Measurements from ENCODE around the gene PIGC. TPM values are rescaled to one million over a fixed set of nuclear protein-coding genes. Genes with fewer than 3 reads are reported as not detected.
"Not testable (repeated sequence)": the region's sequence is repeated elsewhere in the genome, so short reads cannot be mapped to it uniquely, and the experiment has no call there.

The PIGC gene
- total RNA-seq, 1 donor from 2014 or later, result 30.5 TPM

- peaks cover 23% of the 10 kb centered on the region for H3K36me3 Mint-ChIP-seq (ENCODE audit: unreplicated experiment)
- H3K27me3 Mint-ChIP-seq (ENCODE audit: unreplicated experiment), result no peaks in the 10 kb centered on the region
- H3K9me3 Mint-ChIP-seq (ENCODE audit: unreplicated experiment), result peaks cover 3% of the 10 kb centered on the region
These were observed 865 bp downstream of the PIGC start for GRCh38 chr1:172442843-172443565.

GRCh38 chr1:172442404-172442803, 1.5 kb downstream of the PIGC start:
- no peak for DNase-seq (ENCODE audit: extremely low spot score, unreplicated experiment)
- Mint-ChIP-seq H3K27me3 (ENCODE audit: unreplicated experiment) (no peaks in the 10 kb centered on the region), H3K36me3 (ENCODE audit: unreplicated experiment) (peaks cover 24% of the 10 kb centered on the region), H3K27ac (ENCODE audit: unreplicated experiment) (no peak overlapping the region), H3K4me3 (ENCODE audit: unreplicated experiment) (peak overlapping the region; percentile 43), H3K9me3 (ENCODE audit: unreplicated experiment) (peaks cover 5% of the 10 kb centered on the region), H3K4me1 (ENCODE audit: unreplicated experiment) (peaks cover 25% of the 10 kb centered on the region)
- no peak for TF ChIP-seq CTCF (IDR thresholded peaks at IDR 0.05)

More at GRCh38 chr1:172442843-172443565, 865 bp downstream of the PIGC start:
- Mint-ChIP-seq H3K4me1 (ENCODE audit: unreplicated experiment) (peaks cover 25% of the 10 kb centered on the region), H3K4me3 (ENCODE audit: unreplicated experiment) (peak overlapping the region; percentile 86), H3K27ac (ENCODE audit: unreplicated experiment) (peak overlapping the region; percentile 90)
- no peak for TF ChIP-seq CTCF (IDR thresholded peaks at IDR 0.05)
- no peak for DNase-seq (ENCODE audit: extremely low spot score, unreplicated experiment)

- H3K4me3 Mint-ChIP-seq (ENCODE audit: unreplicated experiment); H3K27ac Mint-ChIP-seq (ENCODE audit: unreplicated experiment); DNase-seq (ENCODE audit: extremely low spot score, unreplicated experiment); H3K9me3 Mint-ChIP-seq (ENCODE audit: unreplicated experiment); H3K27me3 Mint-ChIP-seq (ENCODE audit: unreplicated experiment): not testable (repeated sequence)
- H3K36me3 Mint-ChIP-seq (ENCODE audit: unreplicated experiment), result peaks cover 30% of the 10 kb centered on the region
- peaks cover 13% of the 10 kb centered on the region for H3K4me1 Mint-ChIP-seq (ENCODE audit: unreplicated experiment)
These were observed 6.7 kb downstream of the PIGC start for GRCh38 chr1:172437183-172437582.

- no peak overlapping the region for H3K27ac Mint-ChIP-seq (ENCODE audit: unreplicated experiment)
These were observed 12.1 kb downstream of the PIGC start for GRCh38 chr1:172431721-172432192.

GRCh38 chr1:172431204-172431603, 12.7 kb downstream of the PIGC start:
- no peak for TF ChIP-seq CTCF (IDR thresholded peaks at IDR 0.05)
- DNase-seq (ENCODE audit: extremely low spot score, unreplicated experiment), result no peak
- Mint-ChIP-seq H3K27ac (ENCODE audit: unreplicated experiment) (no peak overlapping the region), H3K36me3 (ENCODE audit: unreplicated experiment) (peaks cover 8% of the 10 kb centered on the region), H3K4me3 (ENCODE audit: unreplicated experiment) (no peak overlapping the region), H3K27me3 (ENCODE audit: unreplicated experiment) (no peaks in the 10 kb centered on the region), H3K9me3 (ENCODE audit: unreplicated experiment) (peaks cover 5% of the 10 kb centered on the region), H3K4me1 (ENCODE audit: unreplicated experiment) (peaks cover 1% of the 10 kb centered on the region)

More at GRCh38 chr1:172431721-172432192, 12.1 kb downstream of the PIGC start:
- TF ChIP-seq CTCF (IDR thresholded peaks at IDR 0.05), result no peak
- Mint-ChIP-seq H3K9me3 (ENCODE audit: unreplicated experiment) (peaks cover 5% of the 10 kb centered on the region), H3K4me3 (ENCODE audit: unreplicated experiment) (no peak overlapping the region), H3K36me3 (ENCODE audit: unreplicated experiment) (peaks cover 9% of the 10 kb centered on the region), H3K27me3 (ENCODE audit: unreplicated experiment) (no peaks in the 10 kb centered on the region), H3K4me1 (ENCODE audit: unreplicated experiment) (peaks cover 1% of the 10 kb centered on the region)
- no peak for DNase-seq (ENCODE audit: extremely low spot score, unreplicated experiment)

Measured in osteocyte (in vitro differentiated cells).